Astrocyte (in vitro differentiated cells and primary cell): ENCODE data around the gene ICAM1. TPM values are rescaled to one million over a fixed set of nuclear protein-coding genes. Genes with fewer than 3 reads are reported as not detected.

Experiments
- DNase-seq: peaks from one replicate; pipeline ENCODE4 v3.0.0-alpha.2; 2010; ENCODE audit warnings: low read depth
- FAIRE-seq: peaks from 2 replicates; lab custom pipeline; 2011; peaks lifted over from hg19 to GRCh38; lab: Jason Lieb, UNC
- H2AFZ ChIP-seq: 2 replicates; pipeline ENCODE4 v1.6.0; 2012; ENCODE audit warnings: low read depth, low read length, inconsistent platforms
- H3K27ac ChIP-seq: 2 replicates; pipeline ENCODE4 v1.5.1; 2011; ENCODE audit warnings: low read depth, low read length, inconsistent platforms
- H3K27me3 ChIP-seq: 2 replicates; pipeline ENCODE4 v1.6.0; 2011; ENCODE audit warnings: low read length, inconsistent platforms; ENCODE audit not compliant: insufficient read depth
- H3K36me3 ChIP-seq: 2 replicates; pipeline ENCODE4 v1.5.1; 2011; ENCODE audit warnings: low read length, inconsistent platforms; ENCODE audit not compliant: insufficient read depth
- H3K4me1 ChIP-seq: 2 replicates; pipeline ENCODE4 v1.5.1; 2011; ENCODE audit warnings: low read length, inconsistent platforms; ENCODE audit not compliant: insufficient read depth
- H3K4me2 ChIP-seq: 2 replicates; pipeline ENCODE4 v1.6.0; 2012; ENCODE audit warnings: low read length, inconsistent platforms
- H3K4me3 ChIP-seq: 2 replicates; pipeline ENCODE4 v1.5.1; 2011; ENCODE audit warnings: low read depth, mild to moderate bottlenecking, low read length, inconsistent platforms; ENCODE audit not compliant: insufficient read depth
- H3K79me2 ChIP-seq: 2 replicates; pipeline ENCODE4 v1.6.0; 2012; ENCODE audit warnings: mild to moderate bottlenecking, low read length, inconsistent platforms; ENCODE audit not compliant: insufficient read depth
- H3K9ac ChIP-seq: 2 replicates; pipeline ENCODE4 v1.6.0; 2012; ENCODE audit warnings: mild to moderate bottlenecking, low read length, inconsistent platforms
- H3K9me3 ChIP-seq: 2 replicates; pipeline ENCODE4 v1.5.1; 2012; ENCODE audit warnings: low read depth, mild to moderate bottlenecking, low read length, inconsistent platforms; ENCODE audit not compliant: insufficient read depth
- H4K20me1 ChIP-seq: 2 replicates; pipeline ENCODE4 v1.6.0; 2012; ENCODE audit warnings: low read length, inconsistent platforms; ENCODE audit not compliant: insufficient read depth
- H3K27ac Mint-ChIP-seq: one replicate; pipeline ENCODE4 v1.8.0; 2021; ENCODE audit warnings: mild to moderate bottlenecking, mixed read lengths; ENCODE audit not compliant: unreplicated experiment
- H3K27me3 Mint-ChIP-seq: one replicate; pipeline ENCODE4 v1.8.0; 2021; ENCODE audit warnings: low read depth, mixed read lengths; ENCODE audit not compliant: unreplicated experiment
- H3K36me3 Mint-ChIP-seq: one replicate; pipeline ENCODE4 v1.8.0; 2021; ENCODE audit warnings: low read depth, mixed read lengths; ENCODE audit not compliant: unreplicated experiment
- H3K4me1 Mint-ChIP-seq: one replicate; pipeline ENCODE4 v1.8.0; 2021; ENCODE audit warnings: low read depth, mixed read lengths; ENCODE audit not compliant: unreplicated experiment
- H3K4me3 Mint-ChIP-seq: one replicate; pipeline ENCODE4 v1.8.0; 2021; ENCODE audit warnings: mild to moderate bottlenecking, moderate library complexity, mixed read lengths; ENCODE audit not compliant: unreplicated experiment
- H3K9me3 Mint-ChIP-seq: one replicate; pipeline ENCODE4 v1.8.0; 2021; ENCODE audit warnings: mild to moderate bottlenecking, mixed read lengths; ENCODE audit not compliant: unreplicated experiment
- CTCF ChIP-seq: IDR thresholded peaks from 2 replicates; pipeline ENCODE4 v1.5.1; 2011; ENCODE audit warnings: low read depth, mild to moderate bottlenecking, inconsistent platforms, low read length, moderate library complexity; ENCODE audit not compliant: insufficient read depth
- EZH2 ChIP-seq: IDR thresholded peaks from 2 replicates; pipeline ENCODE4 v1.6.1; 2012; ENCODE audit warnings: mild to moderate bottlenecking, low read length, inconsistent platforms; ENCODE audit not compliant: insufficient read depth
- total RNA-seq: library from RNA; stranded (reverse); gene quantifications from 2 replicates; pipeline ENCODE4 v1.2.1, GENCODE V29; 2021

The ICAM1 gene
- total RNA-seq, 1 donor from 2014 or later: 11.0 TPM

- H3K36me3 Mint-ChIP-seq: peaks cover 29% of the 10 kb centered on the region
- H3K79me2 ChIP-seq: peaks cover 2% of the 10 kb centered on the region
- no peak for FAIRE-seq
- H3K4me1 Mint-ChIP-seq: peaks cover 4% of the 10 kb centered on the region
- no peaks in the 10 kb centered on the region for H3K27me3 ChIP-seq
- H3K4me1 ChIP-seq: peaks cover 11% of the 10 kb centered on the region
- peak; percentile 70 for TF ChIP-seq CTCF
- TF ChIP-seq EZH2: no peak
- no peak overlapping the region for H3K4me3 ChIP-seq
- H3K9me3 ChIP-seq: no peaks in the 10 kb centered on the region
- H3K9me3 Mint-ChIP-seq: no peaks in the 10 kb centered on the region
- H3K4me2 ChIP-seq: no peak overlapping the region
- no peaks in the 10 kb centered on the region for H3K27me3 Mint-ChIP-seq
- H3K4me3 Mint-ChIP-seq: no peak overlapping the region
- H3K36me3 ChIP-seq: peaks cover 13% of the 10 kb centered on the region
- H3K27ac Mint-ChIP-seq: no peak overlapping the region
- no peak overlapping the region for H3K9ac ChIP-seq
- no peak overlapping the region for H3K27ac ChIP-seq
- H4K20me1 ChIP-seq: peaks cover 14% of the 10 kb centered on the region
- no peak overlapping the region for H2AFZ ChIP-seq
- DNase-seq: peak; percentile 62
Observed at GRCh38 chr19:10259162-10259905, 11.6 kb upstream of the ICAM1 start.

- Mint-ChIP-seq H3K36me3 (peaks cover 24% of the 10 kb centered on the region), H3K4me3 (no peak overlapping the region), H3K9me3 (no peaks in the 10 kb centered on the region), H3K27ac (no peak overlapping the region), H3K27me3 (no peaks in the 10 kb centered on the region), H3K4me1 (peaks cover 4% of the 10 kb centered on the region)
- no peak overlapping the region for H2AFZ ChIP-seq
- H3K4me1 ChIP-seq: peaks cover 11% of the 10 kb centered on the region
- no peaks in the 10 kb centered on the region for H3K27me3 ChIP-seq
- no peak overlapping the region for H3K4me2 ChIP-seq
- peaks cover 7% of the 10 kb centered on the region for H3K36me3 ChIP-seq
- no peak overlapping the region for H3K9ac ChIP-seq
- no peaks in the 10 kb centered on the region for H3K9me3 ChIP-seq
- no peak overlapping the region for H3K4me3 ChIP-seq
- TF ChIP-seq EZH2: no peak
- TF ChIP-seq CTCF: no peak
- no peak overlapping the region for H3K27ac ChIP-seq
- DNase-seq (peak; percentile 42), FAIRE-seq (no peak)
- peaks cover 13% of the 10 kb centered on the region for H4K20me1 ChIP-seq
- H3K79me2 ChIP-seq: no peaks in the 10 kb centered on the region
Observed at GRCh38 chr19:10260141-10260584, 10.8 kb upstream of the ICAM1 start.

GRCh38 chr19:10262771-10263170 lies 8.1 kb upstream of the ICAM1 start:
- Histone ChIP-seq H3K4me1 (peaks cover 11% of the 10 kb centered on the region), H3K4me2 (no peak overlapping the region), H3K9me3 (no peaks in the 10 kb centered on the region), H3K36me3 (peaks cover under 1% of the 10 kb centered on the region), H3K79me2 (no peaks in the 10 kb centered on the region), H2AFZ (no peak overlapping the region), H4K20me1 (peaks cover 5% of the 10 kb centered on the region), H3K27me3 (no peaks in the 10 kb centered on the region), H3K9ac (no peak overlapping the region), H3K4me3 (no peak overlapping the region), H3K27ac (no peak overlapping the region)
- Mint-ChIP-seq H3K27me3 (no peaks in the 10 kb centered on the region), H3K4me1 (peaks cover 4% of the 10 kb centered on the region), H3K36me3 (peaks cover 10% of the 10 kb centered on the region), H3K9me3 (no peaks in the 10 kb centered on the region), H3K27ac (no peak overlapping the region), H3K4me3 (no peak overlapping the region)
- FAIRE-seq (no peak), DNase-seq (no peak)
- TF ChIP-seq CTCF (no peak), EZH2 (no peak)
